Retinal pigment epithelial cell (primary cell): ENCODE results near the gene ACCSL.
A peak's percentile ranks its signal among the peaks of the same experiment; 100 is the strongest.

Experiments
- DNase-seq: peaks from one replicate; pipeline ENCODE4 v3.0.0-alpha.2; 2010; ENCODE audit warnings: low read depth
- H3K4me3 ChIP-seq: 2 replicates; pipeline ENCODE4 v1.5.1; 2011; ENCODE audit warnings: mild to moderate bottlenecking, low read length, control low read depth, moderate library complexity
- TF ChIP-seq, protein P1 (sequence below): conservative IDR thresholded peaks from 2 replicates; pipeline ENCODE4 v1.5.1; 2011; ENCODE audit warnings: low read depth, low read length, control low read depth, inconsistent platforms

Gene ACCSL

DNA sequence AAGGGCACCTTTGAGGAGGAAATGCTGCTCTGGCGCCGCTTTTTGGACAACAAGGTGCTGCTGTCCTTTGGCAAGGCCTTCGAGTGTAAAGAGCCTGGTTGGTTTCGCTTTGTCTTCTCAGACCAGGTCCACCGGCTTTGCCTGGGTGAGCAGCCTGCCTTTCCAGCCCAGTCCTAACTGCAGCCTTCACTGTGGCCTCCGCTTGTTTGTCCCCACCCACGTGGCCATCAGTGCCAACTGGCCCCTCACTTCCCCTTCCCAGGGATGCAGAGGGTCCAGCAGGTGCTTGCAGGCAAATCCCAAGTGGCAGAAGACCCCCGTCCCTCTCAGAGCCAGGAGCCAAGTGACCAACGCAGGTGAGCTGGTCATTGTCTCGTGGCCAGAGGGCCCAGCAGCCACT, 35.7 kb downstream of the ACCSL start:
- TF ChIP-seq, protein P1, sequence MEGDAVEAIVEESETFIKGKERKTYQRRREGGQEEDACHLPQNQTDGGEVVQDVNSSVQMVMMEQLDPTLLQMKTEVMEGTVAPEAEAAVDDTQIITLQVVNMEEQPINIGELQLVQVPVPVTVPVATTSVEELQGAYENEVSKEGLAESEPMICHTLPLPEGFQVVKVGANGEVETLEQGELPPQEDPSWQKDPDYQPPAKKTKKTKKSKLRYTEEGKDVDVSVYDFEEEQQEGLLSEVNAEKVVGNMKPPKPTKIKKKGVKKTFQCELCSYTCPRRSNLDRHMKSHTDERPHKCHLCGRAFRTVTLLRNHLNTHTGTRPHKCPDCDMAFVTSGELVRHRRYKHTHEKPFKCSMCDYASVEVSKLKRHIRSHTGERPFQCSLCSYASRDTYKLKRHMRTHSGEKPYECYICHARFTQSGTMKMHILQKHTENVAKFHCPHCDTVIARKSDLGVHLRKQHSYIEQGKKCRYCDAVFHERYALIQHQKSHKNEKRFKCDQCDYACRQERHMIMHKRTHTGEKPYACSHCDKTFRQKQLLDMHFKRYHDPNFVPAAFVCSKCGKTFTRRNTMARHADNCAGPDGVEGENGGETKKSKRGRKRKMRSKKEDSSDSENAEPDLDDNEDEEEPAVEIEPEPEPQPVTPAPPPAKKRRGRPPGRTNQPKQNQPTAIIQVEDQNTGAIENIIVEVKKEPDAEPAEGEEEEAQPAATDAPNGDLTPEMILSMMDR: no peak
- DNase-seq: no peak
- no peak overlapping the region for H3K4me3 ChIP-seq

DNA sequence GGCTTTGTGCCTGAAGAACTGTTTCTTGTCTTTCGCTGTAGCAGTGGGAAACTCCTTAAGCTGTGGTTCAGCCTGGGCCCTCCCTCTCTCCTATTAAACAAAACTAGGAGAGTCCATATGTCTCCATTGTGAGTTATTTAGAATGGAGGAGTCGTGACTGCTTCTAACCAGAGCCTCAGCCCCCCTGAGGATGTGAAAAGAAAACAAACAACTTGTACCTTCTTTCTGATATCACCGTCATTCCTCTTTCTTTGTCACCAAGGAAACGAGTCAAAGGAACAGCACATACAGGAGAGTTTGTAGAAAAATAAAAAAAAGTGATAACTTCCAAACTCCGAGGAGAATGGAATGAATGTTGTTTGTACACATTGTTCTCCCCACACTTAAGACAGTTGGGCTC, 36.1 kb downstream of the ACCSL start:
- H3K4me3 ChIP-seq: no peak overlapping the region
- TF ChIP-seq, protein P1: no peak
- DNase-seq: no peak

DNA sequence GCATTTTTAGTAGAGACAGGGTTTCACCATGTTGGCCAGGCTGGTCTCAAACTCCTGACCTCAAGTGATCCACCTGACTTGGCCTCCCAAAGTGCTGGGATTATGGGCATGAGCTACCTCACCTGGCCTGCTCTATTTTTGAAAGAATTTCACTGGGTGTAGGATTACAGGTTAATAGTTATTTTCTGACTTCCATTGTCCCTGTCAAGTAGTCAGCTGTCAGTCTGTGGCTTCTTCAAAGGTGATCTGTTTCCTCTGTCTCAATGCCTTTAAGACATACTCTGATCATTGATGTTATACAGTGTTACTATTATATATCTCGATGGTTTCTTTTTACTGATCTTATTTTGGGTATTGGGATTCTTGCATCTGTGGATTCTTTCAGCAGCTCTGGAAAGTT, 37.5 kb downstream of the ACCSL start:
- H3K4me3 ChIP-seq: no peak overlapping the region
- TF ChIP-seq, protein P1: no peak

DNA sequence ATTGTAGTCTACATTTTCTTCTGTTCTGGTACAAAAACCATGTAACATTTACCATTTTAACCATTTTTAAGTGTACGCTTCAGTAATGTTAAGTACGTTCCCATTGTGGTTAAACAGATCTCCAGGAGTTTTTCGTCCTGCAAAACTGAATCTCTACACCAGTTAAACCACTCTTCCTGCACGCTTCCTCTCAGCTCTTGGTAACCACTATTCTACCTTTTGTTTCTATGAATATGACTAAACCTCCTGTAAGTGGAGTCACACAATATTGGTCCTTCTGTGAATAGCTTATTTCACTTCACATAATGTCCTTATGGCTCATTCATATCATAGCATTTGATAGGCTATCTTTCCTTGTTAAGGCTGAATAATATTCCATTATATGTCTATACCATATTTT, 40.6 kb downstream of the ACCSL start:
- no peak for DNase-seq
- no peak overlapping the region for H3K4me3 ChIP-seq
- TF ChIP-seq, protein P1: no peak

More for the DNA sequence above, 37.5 kb downstream of the ACCSL start:
- DNase-seq: no peak

DNA sequence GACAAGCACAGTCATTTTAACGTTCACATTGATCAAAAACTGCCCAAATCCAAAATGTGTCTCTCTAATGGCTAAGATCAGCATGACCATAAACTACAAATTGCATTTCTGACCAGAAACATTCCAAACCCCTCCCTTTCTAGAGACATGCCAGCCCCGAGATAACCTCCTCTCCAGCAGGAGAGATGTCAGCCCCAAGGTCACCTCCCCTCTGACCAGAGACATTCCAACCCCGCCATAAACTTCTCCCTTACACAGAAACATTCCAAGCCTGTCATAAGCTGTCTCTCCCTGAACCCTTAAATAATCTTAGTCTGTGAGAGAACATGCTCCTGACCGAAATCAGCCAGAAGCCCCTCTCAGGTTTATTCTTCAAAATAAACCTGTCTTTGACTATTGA, 41.1 kb downstream of the ACCSL start:
- TF ChIP-seq, protein P1: no peak
- DNase-seq: no peak
- no peak overlapping the region for H3K4me3 ChIP-seq

DNA sequence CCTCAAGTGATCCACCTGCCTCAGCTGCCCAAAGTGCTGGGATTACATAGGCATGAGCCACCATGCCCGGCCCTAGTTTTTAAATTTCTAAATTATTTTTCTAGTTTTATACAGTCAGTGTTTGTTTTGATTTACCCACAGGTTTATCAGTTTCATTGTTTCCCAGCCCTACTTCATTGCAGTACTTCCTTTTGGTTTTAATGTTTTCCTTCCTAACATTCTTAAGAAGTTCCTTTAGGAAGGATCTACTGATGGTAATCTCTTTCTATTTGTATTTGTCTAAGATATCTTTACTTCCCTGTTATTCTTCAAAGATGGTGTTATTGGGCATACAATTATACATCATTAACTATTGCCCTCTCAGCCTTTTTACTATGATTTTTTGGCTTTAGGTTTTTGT, 42.8 kb downstream of the ACCSL start:
- no peak overlapping the region for H3K4me3 ChIP-seq
- no peak for DNase-seq
- TF ChIP-seq, protein P1: no peak

DNA sequence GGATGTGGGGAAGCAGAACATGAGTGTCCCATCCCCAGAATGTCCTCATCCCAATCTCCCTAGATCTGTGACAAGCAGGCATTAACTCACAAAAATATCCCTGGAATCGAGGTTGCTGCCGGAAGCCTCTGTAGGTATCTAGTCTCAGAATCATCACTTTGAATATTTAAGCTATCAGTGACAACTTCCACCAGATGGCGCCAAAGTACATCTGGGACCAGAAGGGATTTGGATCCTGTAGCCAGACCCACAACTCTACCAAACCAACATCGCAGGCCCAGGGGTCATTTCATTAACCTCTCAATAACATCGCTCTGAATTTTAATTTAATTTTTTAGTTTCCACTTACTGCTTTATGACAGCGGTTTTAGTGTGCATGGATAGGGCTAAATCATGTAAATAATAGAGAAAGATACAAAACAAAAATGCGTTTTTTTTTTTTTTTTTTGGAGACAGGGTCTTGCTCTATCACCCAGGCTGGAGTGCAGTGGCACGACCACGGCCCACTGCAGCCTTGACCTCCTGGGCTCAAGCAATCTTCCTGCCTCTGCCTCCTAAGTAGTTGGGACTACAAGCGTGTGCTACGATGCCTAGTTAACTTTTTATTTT, 46.6 kb downstream of the ACCSL start:
- TF ChIP-seq, protein P1: peak; percentile 82
- DNase-seq: no peak
- H3K4me3 ChIP-seq: no peak overlapping the region
